ENCODE data around the gene OXER1. TPM values are rescaled to one million over a fixed set of nuclear protein-coding genes. Genes with fewer than 3 reads are reported as not detected.

Gene OXER1
- polyA plus RNA-seq, 3 donors, result 0.34 to 1.5 (median 0.55) TPM

GRCh38 chr2:42795841-42796301 lies 31.9 kb upstream of the OXER1 start:
- no peak overlapping the region for H3K27ac ChIP-seq (ENCODE audit: low read depth, low read length)

GRCh38 chr2:42795275-42795674 lies 31.3 kb upstream of the OXER1 start:
- H3K27ac ChIP-seq (ENCODE audit: low read depth, low read length), result no peak overlapping the region
- WGBS, 3 donors, result 94 to 95% (median 94%) methylated on average over 6 of the region's 6 CpGs

More at GRCh38 chr2:42795841-42796301, 31.9 kb upstream of the OXER1 start:
- WGBS, 3 donors, result 48 to 72% (median 51%) methylated on average over 3 of the region's 3 CpGs

GRCh38 chr2:42794271-42795046 lies 30.5 kb upstream of the OXER1 start:
- no peak overlapping the region for H3K27ac ChIP-seq (ENCODE audit: low read depth, low read length)
- 58 to 78% (median 76%) methylated on average over 8 of the region's 8 CpGs for WGBS, 3 donors

- WGBS, 3 donors, result 30 to 39% (median 31%) methylated on average over 22 of the region's 22 CpGs
- H3K27ac ChIP-seq (ENCODE audit: low read depth, low read length), result no peak overlapping the region
These were observed 29.7 kb upstream of the OXER1 start for GRCh38 chr2:42793334-42794270.

- peak within 1 kb of the TSS; percentile 26 for H3K27ac ChIP-seq (ENCODE audit: low read depth, low read length)
- 1% methylated on average over 68 to 75 of the region's 75 CpGs for WGBS, 3 donors
These were observed 28.8 kb upstream of the OXER1 start, which contains the start of gene HAAO for GRCh38 chr2:42792583-42793333. HAAO (minus strand) TSS chr2:42792583; CDS start chr2:42792536, 47 bp downstream.

- 2 to 9% (median 6%) methylated on average over 14 to 18 of the region's 18 CpGs for WGBS, 3 donors
- H3K27ac ChIP-seq (ENCODE audit: low read depth, low read length), result peak overlapping the region; percentile 26
These were observed 28.2 kb upstream of the OXER1 start for GRCh38 chr2:42792087-42792582.

- 66 to 82% (median 76%) methylated on average over 4 of the region's 4 CpGs for WGBS, 3 donors
These were observed 27.7 kb upstream of the OXER1 start for GRCh38 chr2:42791606-42792005.

GRCh38 chr2:42789751-42790150 lies 25.8 kb upstream of the OXER1 start:
- 89 to 95% (median 94%) methylated on average over 2 of the region's 2 CpGs for WGBS, 3 donors
- H3K27ac ChIP-seq (ENCODE audit: low read depth, low read length), result no peak overlapping the region

More at GRCh38 chr2:42791606-42792005, 27.7 kb upstream of the OXER1 start:
- H3K27ac ChIP-seq (ENCODE audit: low read depth, low read length), result no peak overlapping the region

- 63 to 82% (median 68%) methylated on average over 4 of the region's 4 CpGs for WGBS, 3 donors
- H3K27ac ChIP-seq (ENCODE audit: low read depth, low read length), result no peak overlapping the region
These were observed 24.9 kb upstream of the OXER1 start for GRCh38 chr2:42788882-42789281.

- 72 to 87% (median 77%) methylated on average over 9 of the region's 9 CpGs for WGBS, 3 donors
- no peak overlapping the region for H3K27ac ChIP-seq (ENCODE audit: low read depth, low read length)
These were observed 24.5 kb upstream of the OXER1 start for GRCh38 chr2:42788478-42788793.

- no peak overlapping the region for H3K27ac ChIP-seq (ENCODE audit: low read depth, low read length)
These were observed 24.0 kb upstream of the OXER1 start for GRCh38 chr2:42787788-42788477.

GRCh38 chr2:42787424-42787787 lies 23.5 kb upstream of the OXER1 start:
- 62 to 96% (median 86%) methylated on average over 3 of the region's 3 CpGs for WGBS, 3 donors
- no peak overlapping the region for H3K27ac ChIP-seq (ENCODE audit: low read depth, low read length)

More at GRCh38 chr2:42787788-42788477, 24.0 kb upstream of the OXER1 start:
- 72 to 85% (median 75%) methylated on average over 12 of the region's 12 CpGs for WGBS, 3 donors

- WGBS, 3 donors, result 85 to 92% (median 90%) methylated on average over 15 of the region's 15 CpGs
- H3K27ac ChIP-seq (ENCODE audit: low read depth, low read length), result no peak overlapping the region
These were observed 22.8 kb upstream of the OXER1 start for GRCh38 chr2:42786561-42787345.

GRCh38 chr2:42784204-42784880 lies 20.4 kb upstream of the OXER1 start:
- 55 to 91% (median 84%) methylated on average over 5 to 6 of the region's 7 CpGs for WGBS, 3 donors
- H3K27ac ChIP-seq (ENCODE audit: low read depth, low read length), result no peak overlapping the region

- H3K27ac ChIP-seq (ENCODE audit: low read depth, low read length), result no peak overlapping the region
- 91 to 94% (median 93%) methylated on average over 8 to 9 of the region's 9 CpGs for WGBS, 3 donors
These were observed 19.6 kb upstream of the OXER1 start for GRCh38 chr2:42783511-42783910.

GRCh38 chr2:42781181-42781580 lies 17.2 kb upstream of the OXER1 start:
- WGBS, 3 donors, result 88 to 97% (median 94%) methylated on average over 1 of the region's 1 CpG
- H3K27ac ChIP-seq (ENCODE audit: low read depth, low read length), result no peak overlapping the region
